SK-N-SH treated with all-trans-retinoic acid at 6 μM for 48 hours (cell line): ENCODE measurements around the gene PACSIN2.

ENCODE experiments used
- ATAC-seq: fragments of 200-7000 bp; cut with Tn5 transposase; 3 replicates; pipeline ENCODE4 v1.9.1; 2020; ENCODE audit warnings: mild to moderate bottlenecking, moderate library complexity
- ARNTL ChIP-seq: fragments of 450-650 bp; formaldehyde crosslinking; IDR thresholded peaks from 2 replicates; pipeline ENCODE4 v1.5.0; 2020; ENCODE audit warnings: low read depth, mild to moderate bottlenecking, moderate library complexity, borderline replicate concordance
- BACH2 ChIP-seq: fragments of 250-450 bp; sonication (Bioruptor Pico); IDR thresholded peaks from 2 replicates; pipeline ENCODE4 v1.9.0; 2021; ENCODE audit warnings: mild to moderate bottlenecking, borderline replicate concordance
- CSDC2 ChIP-seq: fragments of 250-450 bp; sonication (Bioruptor Pico); IDR thresholded peaks from 2 replicates; pipeline ENCODE4 v1.5.0; 2020; ENCODE audit warnings: mild to moderate bottlenecking, moderate library complexity
- ESRRG ChIP-seq: fragments of 250-450 bp; sonication (Bioruptor Pico); IDR thresholded peaks from 2 replicates; pipeline ENCODE4 v1.6.1; 2021; ENCODE audit warnings: mild to moderate bottlenecking
- ISL1 ChIP-seq: fragments of 250-450 bp; sonication (Bioruptor Pico); IDR thresholded peaks from 2 replicates; pipeline ENCODE4 v2.1.2; 2022; ENCODE audit warnings: mild to moderate bottlenecking, moderate library complexity
- OSR1 ChIP-seq: fragments of 250-450 bp; sonication (Bioruptor Pico); IDR thresholded peaks from 2 replicates; pipeline ENCODE4 v1.8.0; 2022; ENCODE audit warnings: moderate library complexity, mild to moderate bottlenecking, inconsistent platforms
- PPARA ChIP-seq: fragments of 250-450 bp; sonication (Bioruptor Pico); IDR thresholded peaks from 2 replicates; pipeline ENCODE4 v1.5.0; 2020; ENCODE audit warnings: mild to moderate bottlenecking, borderline replicate concordance
- RARB ChIP-seq: fragments of 250-450 bp; sonication (Bioruptor Pico); IDR thresholded peaks from 2 replicates; pipeline ENCODE4 v1.8.0; 2021; ENCODE audit warnings: mild to moderate bottlenecking, moderate library complexity
- SNAI2 ChIP-seq: fragments of 250-450 bp; sonication (Bioruptor Pico); IDR thresholded peaks from 2 replicates; pipeline ENCODE4 v1.5.0; 2020; ENCODE audit warnings: mild to moderate bottlenecking, moderate library complexity
- TCF4 ChIP-seq: fragments of 250-450 bp; sonication (Bioruptor Pico); IDR thresholded peaks from 2 replicates; pipeline ENCODE4 v1.8.0; 2021; ENCODE audit warnings: mild to moderate bottlenecking, moderate library complexity, borderline replicate concordance
- TOX ChIP-seq: fragments of 250-450 bp; sonication (Bioruptor Pico); IDR thresholded peaks from 2 replicates; pipeline ENCODE4 v1.8.0; 2021; ENCODE audit warnings: mild to moderate bottlenecking, moderate library complexity, borderline replicate concordance
- ZC3H10 ChIP-seq: fragments of 250-450 bp; sonication (Bioruptor Pico); IDR thresholded peaks from 2 replicates; pipeline ENCODE4 v1.5.1; 2021; ENCODE audit warnings: mild to moderate bottlenecking, moderate library complexity
- ZFP3 ChIP-seq: fragments of 250-450 bp; sonication (Bioruptor Pico); IDR thresholded peaks from 2 replicates; pipeline ENCODE4 v1.5.0; 2020; ENCODE audit warnings: mild to moderate bottlenecking, moderate library complexity
- ZFP30 ChIP-seq: fragments of 450-650 bp; formaldehyde crosslinking; IDR thresholded peaks from 2 replicates; pipeline ENCODE4 v1.5.0; 2022; ENCODE audit warnings: mild to moderate bottlenecking, moderate library complexity
- ZNF565 ChIP-seq: fragments of 450-650 bp; formaldehyde crosslinking; conservative IDR thresholded peaks from 2 replicates; pipeline ENCODE4 v1.5.0; 2020; ENCODE audit warnings: low read depth, mild to moderate bottlenecking, moderate library complexity
- ZNF70 ChIP-seq: fragments of 450-650 bp; formaldehyde crosslinking; IDR thresholded peaks from 2 replicates; pipeline ENCODE4 v1.5.0; 2020; ENCODE audit warnings: mild to moderate bottlenecking, moderate library complexity
- ZNF8 ChIP-seq: fragments of 450-650 bp; formaldehyde crosslinking; IDR thresholded peaks from 2 replicates; pipeline ENCODE4 v1.5.0; 2020; ENCODE audit warnings: mild to moderate bottlenecking, moderate library complexity
- TF ChIP-seq, protein P1 (sequence below): fragments of 250-450 bp; sonication (Bioruptor Pico); IDR thresholded peaks from 2 replicates; pipeline ENCODE4 v1.8.0; 2020; ENCODE audit warnings: mild to moderate bottlenecking, moderate library complexity, borderline replicate concordance
- TF ChIP-seq, protein P2 (sequence below): fragments of 250-450 bp; sonication (Bioruptor Pico); IDR thresholded peaks from 2 replicates; pipeline ENCODE4 v1.5.1; 2020; ENCODE audit warnings: low read depth, mild to moderate bottlenecking, moderate library complexity
- TF ChIP-seq, protein P3 (sequence below): fragments of 250-450 bp; sonication (Bioruptor Pico); IDR thresholded peaks from 2 replicates; pipeline ENCODE4 v1.5.1; 2021; ENCODE audit warnings: mild to moderate bottlenecking, moderate library complexity
- TF ChIP-seq, protein P4 (sequence below): fragments of 250-450 bp; sonication (Bioruptor Pico); IDR thresholded peaks from 2 replicates; pipeline ENCODE4 v1.5.0; 2020; ENCODE audit warnings: mild to moderate bottlenecking, moderate library complexity

PACSIN2 gene

DNA sequence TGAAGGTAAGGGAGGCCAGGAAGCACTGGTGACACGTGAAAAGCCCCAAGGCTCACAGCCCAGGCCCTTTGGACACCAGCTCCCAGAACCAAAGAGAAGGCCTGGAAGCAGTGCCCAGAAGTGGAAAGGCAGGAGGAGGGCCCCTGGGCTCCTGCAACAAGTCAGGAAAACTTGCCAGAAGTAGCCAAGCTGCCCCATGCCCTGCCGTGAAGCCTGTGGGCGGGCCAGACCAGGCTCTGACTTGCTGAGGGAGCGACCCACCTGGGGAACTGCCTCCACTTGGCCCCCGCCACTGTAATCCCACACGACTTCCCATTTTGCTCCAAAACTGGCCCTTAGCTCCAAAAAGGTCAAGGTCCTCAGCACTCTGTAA lies 106.6 kb downstream of the PACSIN2 start (continued):
- TF ChIP-seq, protein P1, sequence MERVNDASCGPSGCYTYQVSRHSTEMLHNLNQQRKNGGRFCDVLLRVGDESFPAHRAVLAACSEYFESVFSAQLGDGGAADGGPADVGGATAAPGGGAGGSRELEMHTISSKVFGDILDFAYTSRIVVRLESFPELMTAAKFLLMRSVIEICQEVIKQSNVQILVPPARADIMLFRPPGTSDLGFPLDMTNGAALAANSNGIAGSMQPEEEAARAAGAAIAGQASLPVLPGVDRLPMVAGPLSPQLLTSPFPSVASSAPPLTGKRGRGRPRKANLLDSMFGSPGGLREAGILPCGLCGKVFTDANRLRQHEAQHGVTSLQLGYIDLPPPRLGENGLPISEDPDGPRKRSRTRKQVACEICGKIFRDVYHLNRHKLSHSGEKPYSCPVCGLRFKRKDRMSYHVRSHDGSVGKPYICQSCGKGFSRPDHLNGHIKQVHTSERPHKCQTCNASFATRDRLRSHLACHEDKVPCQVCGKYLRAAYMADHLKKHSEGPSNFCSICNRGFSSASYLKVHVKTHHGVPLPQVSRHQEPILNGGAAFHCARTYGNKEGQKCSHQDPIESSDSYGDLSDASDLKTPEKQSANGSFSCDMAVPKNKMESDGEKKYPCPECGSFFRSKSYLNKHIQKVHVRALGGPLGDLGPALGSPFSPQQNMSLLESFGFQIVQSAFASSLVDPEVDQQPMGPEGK (CRISPR knock-in tag), result no peak

DNA sequence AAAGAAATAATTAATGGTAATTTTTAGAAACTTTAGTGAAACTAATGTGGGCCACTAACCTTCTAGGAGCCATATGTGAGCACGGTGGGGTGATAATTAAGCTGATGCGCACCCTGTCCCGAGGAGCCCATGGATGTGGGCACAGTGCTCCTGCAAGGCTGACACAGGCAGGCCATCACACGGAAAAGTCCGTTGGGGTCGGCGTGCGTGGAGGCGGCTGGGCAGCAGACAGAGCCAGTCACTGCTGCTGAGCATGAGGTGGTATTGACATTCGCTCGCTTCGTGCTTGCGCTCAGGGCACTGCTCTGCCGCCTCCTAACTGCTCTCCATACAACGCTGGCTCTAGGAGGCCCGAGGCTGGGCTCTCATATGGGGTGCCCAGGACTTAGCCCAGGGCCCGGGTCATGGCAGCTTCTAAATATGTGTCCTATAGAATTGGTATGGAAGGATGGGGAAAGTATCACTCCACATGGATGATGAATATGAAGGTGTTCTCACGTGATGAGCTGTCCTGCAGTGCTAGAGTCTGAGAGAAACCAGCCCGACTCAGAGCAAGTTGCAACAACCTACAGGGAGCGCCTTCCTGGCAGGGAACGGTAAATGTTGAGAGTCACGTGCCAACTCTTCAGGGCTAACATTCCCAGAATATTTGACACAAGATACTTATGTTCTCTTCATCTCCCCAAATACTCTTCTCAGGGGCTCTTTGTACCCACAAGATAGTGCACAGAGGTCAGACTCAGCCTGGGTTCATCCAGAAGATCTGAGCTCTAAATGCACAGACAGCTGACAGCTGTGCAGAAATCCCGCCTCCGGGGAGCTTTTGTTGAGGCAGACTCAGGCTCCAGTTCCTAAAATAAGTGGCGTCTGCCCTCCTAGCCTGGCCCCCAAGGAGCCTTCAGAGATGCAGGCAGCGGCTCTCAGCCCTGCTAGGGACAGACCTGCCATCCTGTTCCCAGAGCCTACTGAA lies 107.3 kb downstream of the PACSIN2 start:
- TF ChIP-seq ZFP30 (CRISPR knock-in tag) (no peak), OSR1 (CRISPR knock-in tag) (no peak), RARB (no peak), ISL1 (CRISPR knock-in tag) (no peak), ZNF70 (CRISPR knock-in tag) (no peak), ARNTL (no peak), ZNF565 (no peak), CSDC2 (CRISPR knock-in tag) (no peak), ZFP3 (CRISPR knock-in tag) (no peak), PPARA (CRISPR knock-in tag) (no peak), SNAI2 (CRISPR knock-in tag) (no peak), ZC3H10 (CRISPR knock-in tag) (no peak), TOX (CRISPR knock-in tag) (no peak)
- TF ChIP-seq, protein P2, sequence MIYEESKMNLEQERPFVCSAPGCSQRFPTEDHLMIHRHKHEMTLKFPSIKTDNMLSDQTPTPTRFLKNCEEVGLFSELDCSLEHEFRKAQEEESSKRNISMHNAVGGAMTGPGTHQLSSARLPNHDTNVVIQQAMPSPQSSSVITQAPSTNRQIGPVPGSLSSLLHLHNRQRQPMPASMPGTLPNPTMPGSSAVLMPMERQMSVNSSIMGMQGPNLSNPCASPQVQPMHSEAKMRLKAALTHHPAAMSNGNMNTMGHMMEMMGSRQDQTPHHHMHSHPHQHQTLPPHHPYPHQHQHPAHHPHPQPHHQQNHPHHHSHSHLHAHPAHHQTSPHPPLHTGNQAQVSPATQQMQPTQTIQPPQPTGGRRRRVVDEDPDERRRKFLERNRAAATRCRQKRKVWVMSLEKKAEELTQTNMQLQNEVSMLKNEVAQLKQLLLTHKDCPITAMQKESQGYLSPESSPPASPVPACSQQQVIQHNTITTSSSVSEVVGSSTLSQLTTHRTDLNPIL (CRISPR knock-in tag), result no peak
- TF ChIP-seq, protein P1 (CRISPR knock-in tag), result no peak
- no peak for ATAC-seq

DNA sequence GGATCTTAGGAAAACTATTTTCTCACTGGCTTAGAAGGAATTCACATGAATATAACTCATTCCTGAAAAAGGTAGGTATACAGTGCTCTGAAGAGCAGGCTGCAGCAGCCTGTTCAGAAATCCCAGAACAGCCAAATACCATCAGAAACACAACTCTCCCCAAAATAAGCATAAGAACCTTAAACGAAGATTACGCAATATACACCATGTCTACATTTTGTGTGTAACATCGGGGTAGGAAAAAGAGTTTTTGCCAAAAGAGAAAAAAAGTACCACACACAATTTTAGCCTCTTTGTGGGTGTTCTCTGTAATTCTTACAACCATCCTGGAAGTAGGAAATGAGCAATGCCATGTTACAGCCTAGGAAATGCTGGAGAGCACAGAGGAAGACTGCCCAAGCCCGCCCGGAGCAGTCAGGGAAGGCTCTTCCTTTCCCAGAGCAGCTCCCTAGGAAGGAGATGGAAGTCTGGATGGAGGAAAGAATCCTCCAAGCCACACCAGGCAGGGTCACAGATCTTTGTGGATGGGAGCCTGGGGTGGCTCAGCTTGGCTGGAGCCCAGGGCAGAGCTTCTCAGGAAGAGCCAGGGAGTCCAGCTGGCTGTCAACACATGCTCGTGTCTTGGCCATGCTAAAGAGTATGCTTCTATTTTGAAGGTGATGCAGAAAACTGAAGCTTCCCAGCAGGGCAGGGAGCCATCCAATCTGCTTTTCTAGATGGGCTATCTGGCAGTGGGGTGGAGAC lies 108.2 kb downstream of the PACSIN2 start:
- ATAC-seq, result no peak
- TF ChIP-seq ZNF565, result no peak
- no peak for TF ChIP-seq ZFP30 (CRISPR knock-in tag)
- no peak for TF ChIP-seq ZFP3 (CRISPR knock-in tag)
- no peak for TF ChIP-seq RARB
- TF ChIP-seq ISL1 (CRISPR knock-in tag), result no peak
- TF ChIP-seq, protein P3, sequence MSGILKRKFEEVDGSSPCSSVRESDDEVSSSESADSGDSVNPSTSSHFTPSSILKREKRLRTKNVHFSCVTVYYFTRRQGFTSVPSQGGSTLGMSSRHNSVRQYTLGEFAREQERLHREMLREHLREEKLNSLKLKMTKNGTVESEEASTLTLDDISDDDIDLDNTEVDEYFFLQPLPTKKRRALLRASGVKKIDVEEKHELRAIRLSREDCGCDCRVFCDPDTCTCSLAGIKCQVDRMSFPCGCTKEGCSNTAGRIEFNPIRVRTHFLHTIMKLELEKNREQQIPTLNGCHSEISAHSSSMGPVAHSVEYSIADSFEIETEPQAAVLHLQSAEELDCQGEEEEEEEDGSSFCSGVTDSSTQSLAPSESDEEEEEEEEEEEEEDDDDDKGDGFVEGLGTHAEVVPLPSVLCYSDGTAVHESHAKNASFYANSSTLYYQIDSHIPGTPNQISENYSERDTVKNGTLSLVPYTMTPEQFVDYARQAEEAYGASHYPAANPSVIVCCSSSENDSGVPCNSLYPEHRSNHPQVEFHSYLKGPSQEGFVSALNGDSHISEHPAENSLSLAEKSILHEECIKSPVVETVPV (CRISPR knock-in tag), result no peak
- TF ChIP-seq ZC3H10 (CRISPR knock-in tag), result no peak
- TF ChIP-seq BACH2, result no peak
- TF ChIP-seq SNAI2 (CRISPR knock-in tag), result no peak
- TF ChIP-seq CSDC2 (CRISPR knock-in tag), result no peak
- no peak for TF ChIP-seq ARNTL
- no peak for TF ChIP-seq ESRRG
- TF ChIP-seq TCF4, result no peak
- TF ChIP-seq ZNF70 (CRISPR knock-in tag), result no peak
- TF ChIP-seq ZNF8 (CRISPR knock-in tag), result no peak
- TF ChIP-seq, protein P2 (CRISPR knock-in tag), result no peak
- no peak for TF ChIP-seq PPARA (CRISPR knock-in tag)
- TF ChIP-seq, protein P1 (CRISPR knock-in tag), result no peak
- TF ChIP-seq, protein P4, sequence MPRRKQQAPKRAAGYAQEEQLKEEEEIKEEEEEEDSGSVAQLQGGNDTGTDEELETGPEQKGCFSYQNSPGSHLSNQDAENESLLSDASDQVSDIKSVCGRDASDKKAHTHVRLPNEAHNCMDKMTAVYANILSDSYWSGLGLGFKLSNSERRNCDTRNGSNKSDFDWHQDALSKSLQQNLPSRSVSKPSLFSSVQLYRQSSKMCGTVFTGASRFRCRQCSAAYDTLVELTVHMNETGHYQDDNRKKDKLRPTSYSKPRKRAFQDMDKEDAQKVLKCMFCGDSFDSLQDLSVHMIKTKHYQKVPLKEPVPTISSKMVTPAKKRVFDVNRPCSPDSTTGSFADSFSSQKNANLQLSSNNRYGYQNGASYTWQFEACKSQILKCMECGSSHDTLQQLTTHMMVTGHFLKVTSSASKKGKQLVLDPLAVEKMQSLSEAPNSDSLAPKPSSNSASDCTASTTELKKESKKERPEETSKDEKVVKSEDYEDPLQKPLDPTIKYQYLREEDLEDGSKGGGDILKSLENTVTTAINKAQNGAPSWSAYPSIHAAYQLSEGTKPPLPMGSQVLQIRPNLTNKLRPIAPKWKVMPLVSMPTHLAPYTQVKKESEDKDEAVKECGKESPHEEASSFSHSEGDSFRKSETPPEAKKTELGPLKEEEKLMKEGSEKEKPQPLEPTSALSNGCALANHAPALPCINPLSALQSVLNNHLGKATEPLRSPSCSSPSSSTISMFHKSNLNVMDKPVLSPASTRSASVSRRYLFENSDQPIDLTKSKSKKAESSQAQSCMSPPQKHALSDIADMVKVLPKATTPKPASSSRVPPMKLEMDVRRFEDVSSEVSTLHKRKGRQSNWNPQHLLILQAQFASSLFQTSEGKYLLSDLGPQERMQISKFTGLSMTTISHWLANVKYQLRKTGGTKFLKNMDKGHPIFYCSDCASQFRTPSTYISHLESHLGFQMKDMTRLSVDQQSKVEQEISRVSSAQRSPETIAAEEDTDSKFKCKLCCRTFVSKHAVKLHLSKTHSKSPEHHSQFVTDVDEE, result no peak
- TF ChIP-seq OSR1 (CRISPR knock-in tag), result no peak
